BJ (cell line): ENCODE results near the gene LCMT1. TPM values are rescaled to one million over a fixed set of nuclear protein-coding genes. Genes with fewer than 3 reads are reported as not detected.

Experiments used
- CTCF ChIA-PET: fragments of 350-600 bp; formaldehyde crosslinking; extraction: SDS; loops from one replicate; lab custom pipeline; 2021; ENCODE audit warnings: antibody characterized with exemption, inconsistent platforms; lab: Yijun Ruan, JAX
- POLR2A ChIA-PET: fragments of 300-600 bp; sonication (Branson Sonifier 250); formaldehyde crosslinking; extraction: SDS; loops from one replicate; lab custom pipeline; 2021; ENCODE audit warnings: antibody characterized with exemption; lab: Charles Lee
- DNase-seq: peaks from one replicate; pipeline ENCODE4 v3.0.0-alpha.2; 2011; ENCODE audit warnings: low read depth
- H3K27me3 ChIP-seq: 2 replicates; pipeline ENCODE4 v1.6.0; 2011; ENCODE audit warnings: low read length; ENCODE audit not compliant: control insufficient read depth, insufficient read depth
- H3K36me3 ChIP-seq: 2 replicates; pipeline ENCODE4 v1.5.1; 2011; ENCODE audit warnings: low read length; ENCODE audit not compliant: control insufficient read depth, insufficient read depth
- H3K4me3 ChIP-seq: 2 replicates; pipeline ENCODE4 v1.5.1; 2011; ENCODE audit warnings: low read depth, mild to moderate bottlenecking, control low read depth, low read length
- CTCF ChIP-seq: IDR thresholded peaks from 2 replicates; pipeline ENCODE4 v1.5.1; 2011; ENCODE audit warnings: low read depth, mild to moderate bottlenecking, control low read depth, inconsistent platforms, low read length, moderate library complexity; ENCODE audit not compliant: insufficient read depth
- polyA plus RNA-seq: library from polyadenylated mRNA; depleted of rRNA; stranded (reverse); fragments of >200 nt; gene quantifications from 2 replicates; pipeline ENCODE4 v1.2.3, GENCODE V29; 2011

LCMT1 gene
- polyA plus RNA-seq, 1 experiment = 32.2 TPM

GRCh38 chr16:25079637-25080378, 31.7 kb upstream of the LCMT1 start:
- no peak for DNase-seq
- CTCF ChIA-PET = interaction anchor here (0.6 to 1.3 kb wide), 2 partner anchors 12 to 52 kb away, joined by 3 read pairs; no protein-coding TSS in a partner anchor

GRCh38 chr16:25080420-25081131, 31.0 kb upstream of the LCMT1 start:
- DNase-seq = no peak
- Histone ChIP-seq H3K27me3 (no peaks in the 10 kb centered on the region), H3K36me3 (no peaks in the 10 kb centered on the region), H3K4me3 (no peak overlapping the region)
- ChIA-PET POLR2A (no interaction called here), CTCF (interaction anchor here (0.6 kb wide), 1 partner anchor 52 kb away, joined by 3 read pairs; no protein-coding TSS in a partner anchor)
- TF ChIP-seq CTCF = no peak

More at GRCh38 chr16:25079637-25080378, 31.7 kb upstream of the LCMT1 start:
- TF ChIP-seq CTCF = no peak
- H3K4me3 ChIP-seq = no peak overlapping the region
- POLR2A ChIA-PET = no interaction called here
- H3K36me3 ChIP-seq = no peaks in the 10 kb centered on the region
- no peaks in the 10 kb centered on the region for H3K27me3 ChIP-seq

- H3K36me3 ChIP-seq = no peaks in the 10 kb centered on the region
- no peak for DNase-seq
- POLR2A ChIA-PET = no interaction called here
- H3K4me3 ChIP-seq = no peak overlapping the region
- CTCF ChIA-PET = no interaction called here
- H3K27me3 ChIP-seq = no peaks in the 10 kb centered on the region
- no peak for TF ChIP-seq CTCF
Measured at GRCh38 chr16:25081702-25082101, 29.8 kb upstream of the LCMT1 start.

- Histone ChIP-seq H3K4me3 (no peak overlapping the region), H3K27me3 (no peaks in the 10 kb centered on the region), H3K36me3 (no peaks in the 10 kb centered on the region)
- TF ChIP-seq CTCF = no peak
- CTCF ChIA-PET = no interaction called here
- no peak for DNase-seq
- POLR2A ChIA-PET = no interaction called here
Measured at GRCh38 chr16:25083065-25083464, 28.5 kb upstream of the LCMT1 start.

- no peak for DNase-seq
- CTCF ChIA-PET = no interaction called here
- Histone ChIP-seq H3K4me3 (no peak overlapping the region), H3K36me3 (no peaks in the 10 kb centered on the region), H3K27me3 (no peaks in the 10 kb centered on the region)
- no peak for TF ChIP-seq CTCF
- POLR2A ChIA-PET = no interaction called here
Measured at GRCh38 chr16:25083701-25084100, 27.8 kb upstream of the LCMT1 start.
